ENCODE data around the gene LCOR.
"Not testable (repeated sequence)": the region's sequence is repeated elsewhere in the genome, so short reads cannot be mapped to it uniquely, and the experiment has no call there.

The LCOR gene

GRCh38 chr10:96831200-96831866 is 765 bp upstream of the LCOR start:
- Mint-ChIP-seq H3K27me3 (no peaks in the 10 kb centered on the region), H3K4me3 (peak overlapping the region; percentile 96), H3K27ac (peak overlapping the region; percentile 99), H3K36me3 (no peaks in the 10 kb centered on the region), H3K9me3 (no peaks in the 10 kb centered on the region), H3K4me1 (peaks cover 46% of the 10 kb centered on the region)

GRCh38 chr10:96832721-96833219 is 672 bp downstream of the LCOR start:
- H3K36me3 Mint-ChIP-seq: no peaks in the 10 kb centered on the region
- peak overlapping the region; percentile 82 for H3K27ac Mint-ChIP-seq
- H3K4me3 Mint-ChIP-seq: peak overlapping the region; percentile 89
- no peaks in the 10 kb centered on the region for H3K9me3 Mint-ChIP-seq
- H3K4me1 Mint-ChIP-seq: peaks cover 55% of the 10 kb centered on the region
- H3K27me3 Mint-ChIP-seq: no peaks in the 10 kb centered on the region

- no peaks in the 10 kb centered on the region for H3K9me3 Mint-ChIP-seq
- H3K36me3 Mint-ChIP-seq: peaks cover 2% of the 10 kb centered on the region
- no peaks in the 10 kb centered on the region for H3K27me3 Mint-ChIP-seq
- peak overlapping the region; percentile 90 for H3K4me3 Mint-ChIP-seq
- peak overlapping the region; percentile 84 for H3K27ac Mint-ChIP-seq
- peaks cover 61% of the 10 kb centered on the region for H3K4me1 Mint-ChIP-seq
These were observed 1.3 kb downstream of the LCOR start for GRCh38 chr10:96833220-96834001.

- no peaks in the 10 kb centered on the region for H3K9me3 Mint-ChIP-seq
- H3K27me3 Mint-ChIP-seq: no peaks in the 10 kb centered on the region
- peaks cover 68% of the 10 kb centered on the region for H3K4me1 Mint-ChIP-seq
- H3K27ac Mint-ChIP-seq: peak overlapping the region; percentile 84
- H3K36me3 Mint-ChIP-seq: peaks cover 3% of the 10 kb centered on the region
- peak overlapping the region; percentile 90 for H3K4me3 Mint-ChIP-seq
These were observed 2.0 kb downstream of the LCOR start for GRCh38 chr10:96834120-96834519.

GRCh38 chr10:96835899-96836298 is 3.8 kb downstream of the LCOR start:
- H3K4me3 Mint-ChIP-seq: no peak overlapping the region
- H3K4me1 Mint-ChIP-seq: peaks cover 75% of the 10 kb centered on the region
- no peak overlapping the region for H3K27ac Mint-ChIP-seq

GRCh38 chr10:96838529-96838928 is 6.4 kb downstream of the LCOR start:
- Mint-ChIP-seq H3K9me3 (no peaks in the 10 kb centered on the region), H3K36me3 (peaks cover 5% of the 10 kb centered on the region), H3K4me3 (no peak overlapping the region), H3K4me1 (peaks cover 79% of the 10 kb centered on the region), H3K27ac (peak overlapping the region; percentile 60), H3K27me3 (no peaks in the 10 kb centered on the region)

More at GRCh38 chr10:96835899-96836298, 3.8 kb downstream of the LCOR start:
- no peaks in the 10 kb centered on the region for H3K27me3 Mint-ChIP-seq
- peaks cover 3% of the 10 kb centered on the region for H3K36me3 Mint-ChIP-seq
- H3K9me3 Mint-ChIP-seq: no peaks in the 10 kb centered on the region

GRCh38 chr10:96840841-96841518 is 8.9 kb downstream of the LCOR start:
- Mint-ChIP-seq H3K27me3 (no peaks in the 10 kb centered on the region), H3K4me1 (peaks cover 74% of the 10 kb centered on the region), H3K9me3 (no peaks in the 10 kb centered on the region), H3K27ac (peak overlapping the region; percentile 35), H3K4me3 (peak overlapping the region; percentile 7), H3K36me3 (peaks cover 5% of the 10 kb centered on the region)

GRCh38 chr10:96842896-96843723 is 11.0 kb downstream of the LCOR start:
- Mint-ChIP-seq H3K4me1 (peaks cover 75% of the 10 kb centered on the region), H3K27ac (no peak overlapping the region), H3K9me3 (no peaks in the 10 kb centered on the region), H3K27me3 (no peaks in the 10 kb centered on the region), H3K36me3 (peaks cover 5% of the 10 kb centered on the region), H3K4me3 (no peak overlapping the region)

GRCh38 chr10:96843823-96844222 is 11.7 kb downstream of the LCOR start:
- Mint-ChIP-seq H3K9me3 (no peaks in the 10 kb centered on the region), H3K27ac (no peak overlapping the region), H3K4me1 (peaks cover 69% of the 10 kb centered on the region), H3K4me3 (no peak overlapping the region), H3K27me3 (no peaks in the 10 kb centered on the region), H3K36me3 (peaks cover 2% of the 10 kb centered on the region)

- Mint-ChIP-seq H3K4me1 (peaks cover 65% of the 10 kb centered on the region), H3K9me3 (no peaks in the 10 kb centered on the region), H3K27ac (no peak overlapping the region), H3K27me3 (no peaks in the 10 kb centered on the region), H3K4me3 (no peak overlapping the region), H3K36me3 (peaks cover 10% of the 10 kb centered on the region)
These were observed 14.3 kb downstream of the LCOR start for GRCh38 chr10:96846395-96846794.

GRCh38 chr10:96846926-96847325 is 14.8 kb downstream of the LCOR start:
- Mint-ChIP-seq H3K36me3 (peaks cover 10% of the 10 kb centered on the region), H3K27me3 (no peaks in the 10 kb centered on the region), H3K27ac (no peak overlapping the region), H3K9me3 (no peaks in the 10 kb centered on the region), H3K4me3 (no peak overlapping the region), H3K4me1 (peaks cover 65% of the 10 kb centered on the region)

- H3K36me3 Mint-ChIP-seq, H3K27ac Mint-ChIP-seq, H3K27me3 Mint-ChIP-seq, H3K9me3 Mint-ChIP-seq, H3K4me3 Mint-ChIP-seq: not testable (repeated sequence)
- peaks cover 66% of the 10 kb centered on the region for H3K4me1 Mint-ChIP-seq
These were observed 15.3 kb downstream of the LCOR start for GRCh38 chr10:96847356-96847755.

- H3K4me3 Mint-ChIP-seq: no peak overlapping the region
- H3K27ac Mint-ChIP-seq: no peak overlapping the region
- H3K4me1 Mint-ChIP-seq: peaks cover 56% of the 10 kb centered on the region
- no peaks in the 10 kb centered on the region for H3K9me3 Mint-ChIP-seq
- peaks cover 8% of the 10 kb centered on the region for H3K36me3 Mint-ChIP-seq
- no peaks in the 10 kb centered on the region for H3K27me3 Mint-ChIP-seq
These were observed 18.0 kb downstream of the LCOR start for GRCh38 chr10:96850113-96850512.

GRCh38 chr10:96850825-96851224 is 18.7 kb downstream of the LCOR start:
- Mint-ChIP-seq H3K9me3 (no peaks in the 10 kb centered on the region), H3K4me3 (no peak overlapping the region), H3K36me3 (peaks cover 8% of the 10 kb centered on the region), H3K4me1 (peaks cover 58% of the 10 kb centered on the region), H3K27ac (peak overlapping the region; percentile 9), H3K27me3 (no peaks in the 10 kb centered on the region)

GRCh38 chr10:96851281-96851680 is 19.2 kb downstream of the LCOR start:
- H3K4me1 Mint-ChIP-seq: peaks cover 56% of the 10 kb centered on the region
- H3K4me3 Mint-ChIP-seq: no peak overlapping the region
- no peaks in the 10 kb centered on the region for H3K27me3 Mint-ChIP-seq
- H3K36me3 Mint-ChIP-seq: peaks cover 8% of the 10 kb centered on the region
- H3K9me3 Mint-ChIP-seq: no peaks in the 10 kb centered on the region
- H3K27ac Mint-ChIP-seq: peak overlapping the region; percentile 9

Measured in activated naive CD4-positive, alpha-beta T cell treated with anti-CD3 and anti-CD28 coated beads, Interleukin-2, amount 50 U/mL, for 24 hours (primary cell).